Activated T-cell treated with anti-CD3 and anti-CD28 coated beads for 48 hours (primary cell): ENCODE measurements around the gene CALHM1.
"Not testable (repeated sequence)": the region's sequence is repeated elsewhere in the genome, so short reads cannot be mapped to it uniquely, and the experiment has no call there.

Source experiments
- DNase-seq: peaks from one replicate; pipeline ENCODE4 v3.0.0-alpha.2; 2020; ENCODE audit warnings: low read depth

CALHM1 gene

GRCh38 chr10:103458720-103459119 is at the start of gene CALHM1:
CALHM1 (minus strand) TSS chr10:103458900; CDS start chr10:103458751, 149 bp downstream.
- no peak for DNase-seq

DNA sequence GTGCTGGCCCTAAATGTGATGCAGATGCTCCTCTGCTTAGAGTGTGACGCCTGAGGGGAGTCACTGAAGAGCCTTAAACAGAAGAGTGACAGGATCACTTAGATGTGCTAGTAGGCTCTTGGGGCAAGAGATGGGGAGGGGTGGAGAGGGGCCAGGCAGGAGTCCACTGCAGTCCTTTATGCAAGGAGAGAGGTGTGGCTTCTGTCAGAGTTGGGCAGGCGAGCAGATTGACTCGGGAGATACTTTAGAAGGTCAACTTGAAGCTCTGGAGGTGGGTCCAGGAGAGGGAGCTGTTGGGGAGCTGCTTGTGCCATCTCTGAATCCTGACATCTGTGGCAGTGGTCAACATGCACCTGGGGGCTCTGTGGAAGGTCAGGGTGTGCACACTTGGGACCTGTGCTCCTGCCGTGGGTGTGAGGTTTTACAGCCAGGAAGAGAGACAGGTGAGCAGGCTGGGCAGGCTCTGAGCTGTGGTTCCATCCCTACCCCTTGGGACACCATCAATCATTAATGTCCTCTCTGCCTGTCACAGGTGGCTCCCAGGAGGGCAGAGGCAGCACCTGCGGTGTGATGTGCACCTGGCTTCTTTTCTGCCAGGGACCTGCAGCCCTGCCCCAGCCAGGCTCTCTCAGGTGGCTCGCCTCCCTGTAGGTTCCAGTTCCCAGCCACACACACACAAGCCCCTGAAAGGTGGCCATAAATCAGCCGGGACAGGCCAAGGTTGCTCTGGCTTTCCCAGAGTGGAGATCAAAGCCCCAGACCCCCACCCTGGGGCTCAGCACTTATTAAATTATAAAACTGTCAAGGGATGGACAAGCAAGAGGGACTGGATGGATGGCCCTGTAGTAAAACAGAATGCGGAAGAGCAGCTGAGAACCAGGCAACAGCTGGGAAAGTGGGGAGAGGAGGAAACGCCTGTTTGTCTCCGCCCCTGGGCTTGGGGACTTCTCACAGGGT is 48.8 kb upstream of the CALHM1 start:
- no peak for DNase-seq

- DNase-seq, result no peak
Observed at GRCh38 chr10:103506061-103506460, 47.4 kb upstream of the CALHM1 start.

GRCh38 chr10:103504181-103504783 is 45.6 kb upstream of the CALHM1 start:
- DNase-seq, result peak; percentile 27

DNA sequence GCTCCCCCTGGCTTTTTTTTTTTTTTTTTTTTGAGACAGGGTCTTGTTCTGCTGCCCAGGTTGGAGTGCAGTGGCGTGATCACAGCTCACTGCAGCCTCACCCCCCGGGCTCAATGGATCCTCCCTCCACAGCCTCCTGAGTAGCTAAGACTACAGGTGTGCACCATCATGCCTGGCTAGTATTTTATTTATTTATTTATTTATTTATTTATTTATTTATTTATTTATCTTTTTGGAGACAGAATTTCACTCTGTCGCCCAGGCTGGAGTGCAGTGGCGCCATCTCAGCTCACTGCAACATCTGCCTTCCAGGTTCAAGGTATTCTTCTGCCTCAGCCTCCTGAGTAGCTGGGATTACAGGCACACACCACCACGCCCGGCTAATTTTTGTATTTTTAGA is 45.1 kb upstream of the CALHM1 start:
- DNase-seq, result not testable (repeated sequence)

DNA sequence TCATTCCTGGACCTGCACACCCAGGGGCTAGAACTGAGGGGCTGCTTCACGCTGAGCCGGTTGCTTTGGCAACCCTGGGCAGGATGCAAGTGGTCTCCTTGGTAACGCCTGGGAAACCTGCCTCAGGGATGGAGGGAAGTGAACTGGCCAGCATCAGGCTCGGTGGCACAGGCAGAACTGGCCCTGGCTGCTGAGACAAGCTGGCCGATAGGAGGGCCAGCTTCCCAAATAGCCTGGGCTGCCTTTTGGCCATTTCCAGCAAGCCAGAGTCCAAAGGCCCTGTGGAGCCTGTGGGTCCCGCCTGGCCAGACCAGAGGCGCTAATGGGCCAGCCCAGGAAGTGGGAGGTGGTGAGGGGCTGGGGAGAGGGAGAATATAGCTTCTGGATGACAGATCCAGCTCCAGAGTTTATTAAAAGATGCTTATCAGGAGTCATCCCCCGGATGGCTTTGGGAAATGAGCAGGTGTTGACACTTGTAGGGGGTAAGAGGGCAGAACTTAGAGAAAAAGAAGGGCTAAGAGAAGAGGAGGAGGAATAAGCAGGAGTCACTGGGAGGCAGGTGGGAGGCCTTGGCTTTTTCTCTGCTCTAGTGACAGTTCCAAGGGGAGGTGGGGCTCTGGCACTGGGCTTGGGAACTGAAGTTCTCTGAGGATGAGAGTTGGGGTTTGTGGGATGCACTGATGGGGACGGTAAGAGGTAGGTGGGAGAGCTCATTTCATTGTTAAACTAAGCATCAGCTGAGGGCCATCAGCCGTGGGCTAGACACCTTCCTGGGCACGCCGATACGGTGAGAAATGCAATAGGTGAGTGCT is 44.4 kb upstream of the CALHM1 start:
- DNase-seq, result no peak

DNA sequence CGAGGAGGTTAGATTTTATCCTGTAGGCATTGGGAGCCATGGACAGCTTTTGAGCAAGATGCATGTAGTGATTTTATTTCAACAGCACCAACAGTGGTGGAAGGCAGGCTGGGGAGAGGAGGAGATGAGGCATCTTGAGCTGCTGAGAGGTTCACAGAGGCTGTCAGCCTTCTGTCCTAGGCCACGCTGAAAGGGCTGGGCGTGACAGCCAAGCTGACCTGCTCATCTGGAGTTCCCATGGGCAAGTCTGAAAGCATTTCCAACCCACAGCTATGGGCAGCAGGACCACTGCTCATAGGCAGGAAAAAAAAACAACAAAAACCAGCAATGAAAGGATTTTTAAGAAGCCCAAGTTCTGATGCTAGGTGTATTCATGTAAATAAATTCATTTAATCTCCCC is 42.5 kb upstream of the CALHM1 start:
- DNase-seq, result no peak

- no peak for DNase-seq
Observed at GRCh38 chr10:103500481-103500880, 41.8 kb upstream of the CALHM1 start.

- no peak for DNase-seq
Observed at GRCh38 chr10:103499881-103500280, 41.2 kb upstream of the CALHM1 start.

- no peak for DNase-seq
Observed at GRCh38 chr10:103498936-103499638, 40.4 kb upstream of the CALHM1 start.

- no peak for DNase-seq
Observed at GRCh38 chr10:103497161-103497915, 38.6 kb upstream of the CALHM1 start.

- DNase-seq, result no peak
Observed at GRCh38 chr10:103495321-103495720, 36.6 kb upstream of the CALHM1 start.

DNA sequence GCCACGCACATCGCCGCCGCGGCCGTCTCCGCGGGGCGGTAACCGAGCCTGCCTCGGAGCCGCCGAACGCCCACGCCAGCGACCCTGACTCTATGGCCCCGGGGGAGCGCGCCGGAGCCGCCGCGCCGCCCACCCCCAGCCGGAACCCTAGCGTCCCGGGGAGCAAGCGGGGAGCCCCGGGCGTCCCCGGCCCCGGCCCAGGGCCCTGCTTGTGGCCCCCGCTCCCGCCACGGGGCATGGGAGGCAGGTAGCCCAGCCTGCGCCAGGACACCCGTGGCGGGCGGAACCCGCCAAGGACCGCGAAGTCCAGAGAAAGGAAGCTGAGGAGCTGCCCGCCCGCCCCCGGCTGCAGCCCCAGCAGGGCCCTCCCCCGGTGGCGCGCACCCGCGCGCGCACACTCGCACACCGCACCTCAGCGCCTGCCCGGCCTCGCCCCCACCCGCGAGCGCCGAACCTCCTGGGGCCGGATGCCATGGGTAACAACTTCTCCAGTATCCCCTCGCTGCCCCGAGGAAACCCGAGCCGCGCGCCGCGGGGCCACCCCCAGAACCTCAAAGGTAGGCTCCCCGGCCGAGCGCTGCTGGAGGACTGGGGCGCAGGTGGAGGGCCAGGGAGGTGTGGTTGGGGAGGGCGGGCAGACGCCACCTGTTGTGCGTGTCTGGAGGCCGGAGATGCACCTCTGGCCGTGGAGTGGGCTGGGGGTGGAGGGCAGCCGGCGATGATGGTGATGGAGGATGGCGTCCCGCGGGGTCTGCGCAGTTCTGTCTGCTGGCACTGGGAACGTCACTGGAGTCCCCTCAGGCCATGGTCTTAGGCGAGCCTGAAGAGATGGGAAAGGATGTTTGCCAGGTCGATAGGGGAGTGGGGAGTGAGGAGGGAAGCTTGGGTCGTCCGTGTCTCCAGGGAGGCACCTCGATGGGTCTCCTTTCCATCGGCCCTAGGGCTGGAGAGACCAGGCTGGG is 35.5 kb upstream of the CALHM1 start:
- peak; percentile 18 for DNase-seq

GRCh38 chr10:103493362-103493915 is 34.7 kb upstream of the CALHM1 start, which contains the start of gene NEURL1:
NEURL1 (plus strand) TSS chr10:103493705; CDS start chr10:103494388, 683 bp downstream.
- no peak for DNase-seq

DNA sequence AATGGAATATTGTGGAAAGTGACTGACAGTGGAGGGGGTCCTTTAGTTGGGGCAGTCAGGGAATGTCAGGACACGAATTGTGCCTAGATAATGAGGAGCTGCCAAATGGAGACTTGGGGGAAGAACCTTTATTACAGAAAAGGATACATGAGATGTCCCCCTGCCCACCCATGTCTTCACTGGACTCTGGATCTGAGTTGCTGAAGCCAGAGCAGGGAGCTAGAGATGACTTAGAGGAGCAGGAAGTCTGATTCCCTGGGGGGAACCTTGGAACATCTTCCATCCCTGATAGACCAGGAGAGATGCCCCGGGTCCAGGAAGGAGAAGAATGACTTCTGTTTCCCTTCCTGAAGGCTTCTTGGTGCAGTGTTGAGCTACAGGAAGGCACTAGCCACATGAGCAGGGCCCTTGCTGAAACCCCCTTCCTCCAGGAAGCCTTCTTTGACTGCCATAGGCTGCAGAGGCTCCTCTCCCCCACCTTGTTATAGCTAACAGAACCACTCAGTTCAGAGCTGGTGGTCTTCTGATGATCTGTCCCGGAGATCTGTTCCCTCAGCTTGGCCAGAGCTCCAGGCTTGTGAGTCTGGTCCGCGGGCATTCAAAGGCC is 34.1 kb upstream of the CALHM1 start:
- DNase-seq, result no peak

GRCh38 chr10:103491729-103492364 is 33.1 kb upstream of the CALHM1 start:
- no peak for DNase-seq

DNA sequence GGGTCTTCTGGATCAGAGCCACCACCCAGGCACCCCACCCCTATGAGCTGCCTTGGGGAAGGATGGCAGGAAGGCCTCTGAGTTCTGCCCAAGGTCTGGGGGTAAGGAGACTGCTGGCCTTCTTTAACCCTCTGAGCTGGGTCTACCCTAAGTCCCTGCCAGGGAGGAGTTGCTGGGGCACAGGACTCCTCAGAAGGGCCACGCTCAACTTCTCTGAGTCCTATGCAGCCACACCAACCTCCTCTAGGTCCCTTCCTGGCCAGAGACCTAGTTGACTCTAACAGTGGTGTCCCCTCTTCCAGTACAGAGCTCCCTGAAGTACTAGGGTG is 32.2 kb upstream of the CALHM1 start:
- no peak for DNase-seq

DNA sequence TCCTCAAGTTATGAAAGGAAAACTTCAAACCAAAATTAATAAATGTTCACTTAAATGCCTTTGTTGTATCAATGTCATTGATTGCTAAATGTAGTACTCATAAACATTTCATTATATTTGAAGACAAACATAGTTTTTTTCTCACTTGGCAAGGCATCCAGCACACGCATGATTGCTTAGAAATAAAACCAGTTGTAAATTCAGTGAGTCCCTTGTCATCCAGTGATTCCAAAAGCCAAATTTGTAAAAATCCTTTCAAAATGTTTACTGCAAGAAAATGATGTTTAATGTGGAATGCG is 28.7 kb upstream of the CALHM1 start:
- no peak for DNase-seq
